Left hindlimb (tissue), 1 donor: ENCODE results near the gene GTPBP1.

Experiments used
- DNase-seq: peaks from one replicate; pipeline ENCODE4 v3.0.0-alpha.2; 2018

GTPBP1 gene

GRCh38 chr22:38742176-38742942 is 36.6 kb downstream of the GTPBP1 start:
- DNase-seq, result peak; percentile 12

GRCh38 chr22:38744981-38745380 is 39.2 kb downstream of the GTPBP1 start:
- DNase-seq, result peak; percentile 41

DNA sequence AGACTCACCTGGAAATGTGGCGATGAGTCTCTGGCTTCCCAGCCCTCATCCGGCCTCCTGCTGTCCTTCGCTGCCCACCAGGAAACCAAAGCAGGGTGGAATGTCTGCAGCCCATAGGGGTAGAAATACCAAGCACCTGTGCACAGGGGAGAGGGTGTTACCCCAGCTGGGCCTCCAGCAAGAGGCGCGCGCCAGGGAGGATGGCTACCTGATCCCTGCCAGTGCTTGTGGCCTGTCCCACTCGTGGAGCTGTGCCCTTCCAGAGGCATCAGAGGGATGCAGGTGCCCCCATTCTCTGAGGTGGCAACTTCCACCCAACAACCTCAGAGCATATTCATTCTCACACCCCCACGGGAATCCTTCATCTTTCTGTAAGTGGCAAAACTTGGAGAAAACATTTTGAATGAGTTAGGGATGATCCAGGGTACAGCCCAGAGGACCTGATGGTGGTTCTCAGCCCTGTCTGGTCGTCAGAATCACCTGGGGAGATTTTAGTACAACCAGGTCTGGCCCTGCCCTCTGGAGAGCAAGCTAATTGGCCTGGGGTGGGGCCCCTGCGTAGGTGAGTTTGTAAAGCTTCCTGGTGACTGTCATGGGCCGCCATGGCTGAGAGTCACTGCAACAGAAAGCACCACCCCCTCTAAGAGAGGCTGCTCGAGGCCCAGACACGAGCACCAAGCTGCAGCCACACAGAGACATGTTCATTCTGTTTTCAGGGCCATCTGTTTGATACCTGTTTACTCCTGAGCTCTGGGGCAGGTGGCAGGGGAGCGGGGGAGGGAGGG is 40.1 kb downstream of the GTPBP1 start:
- DNase-seq, result no peak

DNA sequence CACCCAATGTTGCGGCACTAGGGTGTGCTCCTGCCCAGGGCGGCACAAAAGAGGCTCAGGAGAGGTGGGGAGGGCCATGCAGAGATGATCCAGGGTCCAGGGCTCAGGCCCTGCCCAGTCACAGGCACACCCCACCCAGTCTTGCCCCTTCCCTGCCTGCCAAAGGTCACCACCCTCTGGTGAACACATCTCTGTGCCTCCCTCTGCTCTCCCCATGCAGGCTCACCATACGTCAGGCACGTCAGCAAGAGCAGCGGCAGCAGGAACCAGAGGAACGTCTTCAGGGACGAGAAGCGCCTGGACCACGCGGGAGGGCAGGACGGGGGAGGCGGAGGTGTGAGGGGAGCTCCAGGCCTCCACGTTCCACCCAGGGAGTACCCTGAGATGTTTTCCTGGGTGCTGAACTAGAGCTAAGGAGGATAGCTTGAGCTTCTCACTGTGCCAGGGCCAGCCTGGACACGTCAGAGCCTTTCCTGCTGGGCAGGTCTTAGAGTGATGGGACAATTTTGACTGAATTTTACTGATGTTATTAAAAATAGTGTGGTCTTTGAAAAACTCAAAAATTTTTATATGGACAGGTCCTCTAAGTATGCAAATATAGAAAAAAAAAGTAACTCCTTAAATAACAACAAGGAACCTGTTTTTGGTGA is 42.9 kb downstream of the GTPBP1 start:
- no peak for DNase-seq

GRCh38 chr22:38750104-38750503 is 44.4 kb downstream of the GTPBP1 start:
- DNase-seq, result no peak

DNA sequence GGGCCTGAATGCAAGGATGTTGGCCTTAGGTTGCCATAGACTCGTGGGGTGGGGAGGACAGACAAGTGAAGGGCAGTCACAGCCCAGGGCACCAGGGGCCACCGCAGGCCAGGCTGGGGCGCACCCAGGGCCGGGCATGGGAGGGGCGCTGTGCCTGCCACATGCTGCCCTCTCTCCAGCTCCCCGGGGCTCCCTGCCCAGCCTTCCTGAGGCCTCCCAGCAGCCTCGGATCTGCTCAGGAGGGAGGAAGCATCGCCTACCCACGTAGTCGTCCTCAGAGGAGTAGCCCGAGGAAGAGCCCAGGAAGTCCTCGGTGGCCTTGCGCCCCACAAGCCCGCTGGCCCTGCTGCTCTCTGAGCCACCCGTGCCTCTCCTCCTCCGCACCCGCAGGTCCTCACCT is 44.9 kb downstream of the GTPBP1 start:
- DNase-seq, result no peak

DNA sequence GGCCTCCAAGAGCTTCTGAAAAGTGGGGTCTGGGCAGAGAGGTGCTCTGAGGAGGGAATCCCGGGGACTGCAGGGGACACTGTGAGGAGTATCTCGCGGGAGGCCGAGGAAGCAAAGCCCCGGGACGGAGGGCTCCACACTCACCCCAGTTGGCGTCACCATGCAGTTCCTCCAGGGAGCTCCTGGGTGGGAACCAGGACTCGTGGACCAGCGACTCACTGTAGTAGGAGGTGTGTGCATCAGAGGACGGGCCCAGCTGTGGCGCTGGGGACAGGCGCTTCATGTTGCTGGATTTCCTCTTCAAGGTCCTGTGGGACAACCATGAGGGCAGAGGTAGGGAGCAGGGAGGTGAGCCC is 45.3 kb downstream of the GTPBP1 start:
- no peak for DNase-seq

- DNase-seq, result peak; percentile 77
Measured at GRCh38 chr22:38751422-38752346, 45.9 kb downstream of the GTPBP1 start.

GRCh38 chr22:38753948-38754750 is 48.4 kb downstream of the GTPBP1 start:
- peak; percentile 59 for DNase-seq

GRCh38 chr22:38754751-38755154 is 49.0 kb downstream of the GTPBP1 start:
- DNase-seq, result no peak

GRCh38 chr22:38755155-38755910 is 49.6 kb downstream of the GTPBP1 start:
- DNase-seq, result peak; percentile 82

DNA sequence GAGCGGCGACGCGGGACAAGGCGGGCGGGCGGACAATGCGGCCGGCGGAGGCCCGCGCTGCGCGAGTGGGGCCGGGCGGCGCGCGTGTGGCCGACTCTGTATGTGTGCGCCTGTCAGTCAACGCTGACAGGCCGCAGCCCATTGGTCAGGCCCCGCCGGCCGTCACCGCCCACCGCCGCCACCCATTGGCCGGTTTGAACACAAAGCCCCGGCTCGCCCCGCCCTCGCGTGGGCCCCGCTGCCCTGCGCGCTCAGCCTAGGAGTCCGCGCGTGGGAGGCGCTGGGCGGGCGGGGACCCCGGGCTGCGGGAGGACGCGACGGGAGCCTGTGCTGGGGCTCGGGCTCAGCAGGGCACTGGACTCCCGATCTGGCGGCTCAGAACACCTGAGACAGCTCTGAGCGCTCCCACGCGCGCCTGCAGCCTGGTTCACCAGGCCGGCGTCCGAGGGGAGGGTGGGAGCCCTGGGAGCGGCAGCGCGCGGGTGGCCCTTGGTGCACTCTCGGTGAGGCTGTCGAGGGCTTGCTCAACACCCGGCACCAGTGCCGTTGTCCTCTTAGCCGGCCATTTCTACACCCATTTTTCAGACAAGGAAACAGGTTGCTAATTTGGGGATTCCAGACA is 50.3 kb downstream of the GTPBP1 start, which contains the start of gene SUN2:
SUN2 (minus strand) TSS at position 88 of the 622 bp plus-strand sequence. CDS start 3,370 bp downstream, outside the sequence.
- DNase-seq, result peak; percentile 92

GRCh38 chr22:38756711-38757463 is 51.1 kb downstream of the GTPBP1 start:
- no peak for DNase-seq

GRCh38 chr22:38757464-38757757 is 51.7 kb downstream of the GTPBP1 start:
- no peak for DNase-seq

DNA sequence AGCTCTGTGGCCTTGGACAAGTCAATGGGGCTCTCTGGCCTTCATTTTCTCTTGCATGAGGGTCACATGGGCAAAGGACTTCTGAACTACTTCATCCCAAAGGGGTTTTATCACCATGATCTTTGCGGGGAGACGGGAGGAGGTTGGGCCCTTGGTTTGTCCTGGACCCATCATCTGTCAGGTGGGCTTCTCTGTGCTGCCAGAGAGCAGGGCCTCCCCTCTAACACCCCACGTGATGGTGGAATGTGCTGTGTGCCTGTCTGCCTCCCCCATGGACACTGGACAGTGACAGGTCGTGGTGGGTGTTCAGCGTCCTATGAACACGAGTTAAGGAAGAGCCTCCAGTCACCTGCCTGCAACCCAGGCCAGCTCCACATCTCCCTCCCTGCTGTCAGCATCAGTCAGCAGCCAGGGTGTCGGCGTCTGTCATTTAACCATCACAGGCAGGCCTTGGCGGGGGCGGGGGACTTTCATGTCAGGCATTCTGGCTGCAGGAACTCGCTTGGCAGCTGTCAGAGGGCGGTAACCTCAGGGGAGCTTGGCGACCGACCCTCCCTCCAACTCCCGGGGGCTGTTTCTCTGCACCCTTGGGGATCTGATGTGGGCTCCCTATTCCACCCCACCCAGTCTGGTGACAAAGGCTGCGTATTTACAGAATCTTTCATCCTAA is 52.7 kb downstream of the GTPBP1 start:
- DNase-seq, result no peak

GRCh38 chr22:38759005-38759404 is 53.3 kb downstream of the GTPBP1 start:
- DNase-seq, result no peak

DNA sequence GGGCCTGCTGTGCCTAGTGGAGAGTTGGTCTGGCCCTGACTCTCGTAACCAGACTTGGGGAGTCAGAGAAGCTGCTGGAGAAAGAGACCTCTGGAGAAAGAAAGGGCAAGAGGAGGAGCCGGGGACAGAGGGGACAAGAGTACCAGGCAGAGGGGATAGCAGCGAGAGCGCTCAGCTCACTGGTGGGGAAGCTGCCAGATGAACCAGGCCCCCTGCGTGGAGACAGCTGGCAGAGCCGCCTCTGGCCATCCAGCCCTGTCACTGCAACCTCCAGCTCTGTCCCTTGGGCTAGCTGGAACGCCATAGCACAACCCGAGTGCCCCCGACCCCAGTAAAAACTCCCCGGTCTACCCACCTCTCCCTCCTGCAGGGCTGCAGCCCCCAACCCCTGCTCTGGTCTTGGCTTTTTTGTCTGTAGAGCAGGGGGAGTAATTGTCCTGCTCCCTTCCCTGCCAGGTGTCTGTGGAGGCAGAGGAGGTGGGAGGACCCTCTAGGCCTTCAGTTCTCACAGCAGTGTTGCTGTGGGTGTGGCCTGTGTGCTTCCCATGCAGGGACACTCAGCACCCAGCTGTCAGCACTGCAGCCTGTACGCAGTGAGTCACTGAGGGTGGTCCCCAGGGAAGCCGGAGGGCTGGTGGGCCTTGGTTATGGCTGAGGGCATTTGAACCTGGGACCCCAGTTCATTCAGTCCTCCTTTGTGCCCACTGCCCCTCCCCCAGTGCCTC is 54.9 kb downstream of the GTPBP1 start:
- DNase-seq, result no peak
